HG03521 (cell line): ENCODE results near the gene ROGDI.

Experiments
- ATAC-seq: cut with Tn5 transposase; IDR thresholded peaks from one replicate; pipeline ENCODE4 v1.9.1; 2021; ENCODE audit warnings: mild to moderate bottlenecking, moderate library complexity; ENCODE audit not compliant: unreplicated experiment

ROGDI gene

GRCh38 chr16:4767872-4768548 lies 34.4 kb downstream of the ROGDI start:
- ATAC-seq = no peak

DNA sequence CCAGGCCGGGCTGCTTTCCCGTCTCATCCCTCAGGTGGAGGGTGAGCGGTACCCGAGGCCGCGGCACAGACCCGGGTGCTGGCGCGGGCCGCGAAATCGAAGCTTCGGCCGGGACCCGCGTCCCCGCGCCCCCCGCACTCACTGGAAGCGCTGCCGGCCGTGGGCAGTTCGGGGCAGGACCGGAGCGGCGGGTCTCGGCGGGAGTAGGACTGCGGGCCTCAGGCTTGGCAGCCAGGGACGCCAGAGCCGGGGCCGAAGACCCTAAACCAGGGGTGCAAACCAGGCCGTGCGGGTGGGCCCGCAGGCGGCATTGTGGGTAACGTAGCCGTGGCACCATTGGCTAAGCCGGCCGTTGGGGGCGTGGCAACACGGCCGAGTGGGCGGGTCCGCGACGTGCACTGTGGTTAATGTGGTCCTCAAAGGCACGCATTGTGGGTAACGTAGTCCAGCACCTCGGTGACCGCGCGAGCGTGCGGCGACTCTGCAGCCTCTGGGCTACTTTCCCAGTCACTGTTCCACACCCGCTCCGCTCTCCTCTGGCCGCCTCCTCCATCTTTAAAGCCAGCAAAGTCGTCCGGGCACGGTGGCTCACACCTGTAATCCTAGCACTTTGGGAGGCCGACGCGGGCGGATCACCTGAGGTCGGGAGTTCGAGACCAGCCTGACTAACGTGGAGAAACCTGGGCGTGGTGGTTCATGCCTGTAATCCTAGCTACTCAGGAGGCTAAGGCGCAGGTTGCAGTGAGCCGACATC lies 35.4 kb downstream of the ROGDI start, which contains the start of gene ZNF500:
TSS of gene ZNF500 (minus strand) at position 288 of the 754 bp plus-strand sequence. CDS start 1,184 bp downstream, outside the sequence.
- ATAC-seq = peak; percentile 79

DNA sequence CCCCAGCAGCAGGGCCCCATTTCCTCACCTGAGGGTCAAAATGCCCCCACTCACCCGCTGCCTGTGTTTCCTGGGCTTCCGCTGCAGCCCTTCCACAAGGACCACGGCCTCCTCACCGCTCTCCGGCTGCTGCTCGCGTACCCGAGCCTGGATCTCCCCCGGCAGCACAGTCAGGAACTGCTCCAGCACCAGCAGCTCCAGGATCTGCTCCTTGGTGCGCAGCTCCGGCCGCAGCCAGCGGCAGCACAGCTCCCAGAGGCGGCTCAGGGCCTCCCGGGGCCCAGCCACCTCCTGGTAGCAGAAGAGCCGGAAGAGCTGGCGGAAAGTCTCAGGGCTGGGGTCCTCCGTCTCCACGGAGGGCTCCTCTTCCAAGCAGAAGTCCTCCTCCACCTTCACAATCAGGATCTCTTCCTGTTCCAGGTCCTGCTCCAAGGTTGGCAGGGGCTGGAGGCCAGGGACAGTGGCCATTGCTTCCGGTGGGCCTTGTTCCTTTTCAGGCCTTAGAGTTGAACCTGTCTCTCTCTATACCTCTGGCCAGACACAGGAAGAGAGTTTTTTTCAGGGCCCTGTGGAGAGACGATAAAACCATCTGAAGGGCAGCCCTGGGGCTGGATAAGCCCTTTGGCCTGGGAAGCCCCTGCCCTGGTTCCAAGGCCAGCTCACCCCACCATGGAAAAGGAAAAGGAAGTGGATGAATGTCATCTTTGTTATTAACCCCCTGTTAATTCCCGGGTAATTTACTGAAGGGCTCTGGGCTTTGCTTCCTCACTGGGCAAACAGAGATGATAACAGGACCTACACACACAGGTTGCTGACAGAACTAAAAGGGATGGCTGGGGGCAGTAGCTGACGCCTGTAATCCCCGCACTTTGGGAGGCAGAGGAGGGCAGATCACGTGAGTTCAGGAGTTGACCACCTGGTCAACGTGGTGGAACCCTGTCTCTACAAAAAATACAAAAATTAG lies 36.6 kb downstream of the ROGDI start:
- no peak for ATAC-seq

GRCh38 chr16:4763791-4764190 lies 38.6 kb downstream of the ROGDI start:
- ATAC-seq = no peak

- no peak for ATAC-seq
These were observed 40.2 kb downstream of the ROGDI start for GRCh38 chr16:4762205-4762604.

DNA sequence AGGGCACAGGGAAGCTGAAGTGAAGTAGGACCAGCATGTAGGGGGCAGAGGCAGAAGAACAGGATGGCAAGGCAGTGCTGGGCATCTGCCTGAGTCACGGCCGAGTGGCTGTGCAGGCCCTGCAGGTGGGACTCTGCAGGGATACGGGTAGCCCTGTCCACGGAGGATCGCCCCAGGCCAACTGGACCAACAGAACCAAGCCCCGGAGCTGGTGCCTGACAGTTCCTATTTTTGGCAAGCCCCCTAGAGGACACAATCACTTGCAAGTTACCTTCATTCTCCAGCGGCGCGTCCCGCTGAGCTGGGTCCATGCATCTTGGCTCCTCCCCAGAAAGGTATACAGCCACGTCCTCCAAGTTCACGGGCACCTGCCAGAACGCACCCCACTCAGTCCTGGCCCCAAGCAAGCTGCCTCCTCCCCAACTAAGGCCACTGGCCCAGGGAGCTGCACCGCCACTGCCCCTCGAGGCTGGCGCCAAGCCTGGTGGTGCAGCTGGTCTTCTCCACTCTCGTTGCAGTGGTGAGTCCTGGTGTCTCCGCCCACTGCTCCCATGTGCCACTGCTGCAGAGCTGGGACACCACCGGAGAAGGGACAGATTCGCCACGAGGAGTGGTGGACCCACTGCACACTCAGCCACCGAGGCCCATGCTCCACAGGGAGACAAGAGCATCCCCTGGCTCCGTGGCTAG lies 42.1 kb downstream of the ROGDI start:
- ATAC-seq = no peak

- no peak for ATAC-seq
These were observed 46.7 kb downstream of the ROGDI start for GRCh38 chr16:4755687-4756086.

DNA sequence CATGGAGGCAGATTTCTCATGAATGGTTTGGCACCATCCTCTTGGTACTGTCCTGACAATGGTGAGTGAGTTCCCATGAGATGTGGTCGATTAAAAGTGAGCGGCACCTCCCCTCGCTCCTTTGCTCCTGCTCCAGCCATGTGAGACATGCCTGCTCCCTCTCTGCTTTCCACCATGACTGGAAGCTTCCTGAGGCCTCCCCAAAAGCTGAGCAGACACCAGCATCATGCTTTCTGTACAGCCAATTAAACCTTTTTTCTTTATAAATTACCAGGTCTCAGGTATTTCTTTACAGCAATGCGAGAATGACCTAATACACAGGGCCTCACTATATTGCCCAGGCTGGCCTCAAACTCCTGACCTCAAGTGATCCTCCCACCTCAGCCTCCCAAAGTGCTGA lies 47.6 kb downstream of the ROGDI start:
- no peak for ATAC-seq

DNA sequence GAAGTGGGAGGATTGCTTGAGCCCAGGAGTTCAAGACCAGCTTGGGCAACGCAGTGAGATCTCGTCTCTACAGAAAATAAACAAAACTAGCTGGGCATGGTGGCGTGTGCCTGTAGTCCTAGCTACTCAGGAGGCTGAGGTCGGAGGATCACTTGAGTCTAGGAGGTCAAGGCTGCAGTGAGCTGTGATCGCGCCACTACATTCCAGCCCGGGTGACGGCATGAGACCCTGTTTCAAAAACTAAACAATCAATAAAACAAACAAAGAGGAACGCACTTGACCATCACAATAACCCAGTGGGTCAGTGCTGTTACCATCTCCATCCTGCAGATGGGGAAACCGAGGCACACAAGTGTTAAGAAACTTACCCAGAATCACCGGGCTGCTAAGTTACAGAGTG lies 49.2 kb downstream of the ROGDI start:
- no peak for ATAC-seq

- ATAC-seq = no peak
These were observed 49.9 kb downstream of the ROGDI start for GRCh38 chr16:4752351-4753100.

DNA sequence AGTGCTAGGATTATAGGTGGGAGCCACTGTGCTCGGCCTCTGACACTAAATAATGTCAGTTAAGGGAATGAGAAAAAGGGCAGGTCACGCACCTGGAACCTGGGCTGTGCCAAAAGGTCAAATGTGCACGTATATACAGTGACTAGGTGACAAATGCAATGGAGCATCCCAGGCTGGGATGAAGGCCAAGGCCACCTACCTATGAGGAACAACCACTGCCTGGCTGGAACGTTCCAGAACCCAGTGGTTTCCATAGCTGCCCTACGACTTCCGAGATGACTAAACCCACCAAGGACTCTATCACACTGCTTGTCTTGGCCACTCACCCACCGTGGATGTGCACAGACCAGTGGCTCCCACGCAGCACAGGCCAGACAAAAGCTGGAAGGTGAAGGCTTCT lies 51.5 kb downstream of the ROGDI start:
- no peak for ATAC-seq

DNA sequence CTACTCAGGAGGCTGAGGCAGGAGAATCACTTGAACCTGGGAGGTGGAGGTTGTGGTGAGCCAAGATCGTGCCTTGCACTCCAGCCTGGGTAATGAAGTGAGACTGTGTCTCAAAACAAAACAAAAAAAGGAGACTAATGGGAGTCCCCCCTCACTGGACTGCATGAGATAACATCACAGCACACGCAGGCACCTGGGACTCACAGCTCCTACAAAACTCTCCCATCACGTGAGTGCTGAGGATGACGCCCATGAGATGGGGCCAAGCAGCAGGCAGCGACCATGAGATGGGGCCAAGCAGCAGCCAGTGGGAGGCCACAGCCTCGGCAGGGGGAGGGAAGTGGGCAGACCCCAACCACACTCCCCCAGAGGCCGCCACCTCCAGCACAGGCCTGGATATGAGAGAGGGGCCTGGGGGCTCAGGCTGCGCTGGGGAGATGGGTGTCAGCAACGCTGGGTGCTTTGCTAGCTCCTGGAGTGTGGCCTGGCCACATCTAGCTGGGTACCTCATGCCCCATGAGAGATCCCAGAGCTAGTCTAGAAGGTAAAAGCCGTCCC lies 52.7 kb downstream of the ROGDI start:
- ATAC-seq = no peak

GRCh38 chr16:4748682-4749411 lies 53.6 kb downstream of the ROGDI start:
- no peak for ATAC-seq

DNA sequence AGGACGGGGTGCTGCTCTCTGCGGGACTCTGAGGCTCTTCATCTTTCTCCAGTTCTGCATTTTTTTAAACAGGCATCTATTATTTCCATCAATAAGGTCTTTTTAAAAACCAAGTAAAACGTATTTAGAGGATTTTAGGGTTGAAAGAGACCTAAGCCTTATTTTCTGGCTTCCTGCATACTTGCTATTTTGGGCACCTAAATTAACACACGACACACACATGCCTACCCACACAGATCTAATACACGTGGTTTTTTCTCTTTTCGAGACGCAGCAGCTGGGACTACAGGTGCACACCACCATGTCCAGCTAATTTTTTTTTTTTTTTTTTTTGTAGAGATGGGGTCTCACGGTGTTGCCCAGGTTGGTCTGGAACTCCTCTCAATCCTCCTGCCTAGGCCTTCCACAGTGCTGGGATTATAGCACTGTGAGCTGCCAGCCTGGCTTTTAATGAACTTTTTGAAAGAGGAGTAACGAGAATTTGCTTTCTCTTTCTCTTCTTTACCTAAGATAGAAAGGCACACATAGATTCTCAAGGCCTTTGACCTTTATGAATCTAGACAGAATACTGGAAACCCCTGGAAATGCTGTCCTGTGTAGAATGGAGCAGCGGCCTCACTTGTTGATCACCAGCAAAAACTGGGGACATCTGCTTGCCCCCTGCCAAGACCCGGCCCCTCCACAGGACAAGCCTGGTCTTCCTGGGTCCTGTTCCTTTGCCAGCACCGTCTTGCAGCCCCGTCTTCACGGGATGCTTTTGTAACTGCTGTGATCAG lies 54.3 kb downstream of the ROGDI start:
- no peak for ATAC-seq

DNA sequence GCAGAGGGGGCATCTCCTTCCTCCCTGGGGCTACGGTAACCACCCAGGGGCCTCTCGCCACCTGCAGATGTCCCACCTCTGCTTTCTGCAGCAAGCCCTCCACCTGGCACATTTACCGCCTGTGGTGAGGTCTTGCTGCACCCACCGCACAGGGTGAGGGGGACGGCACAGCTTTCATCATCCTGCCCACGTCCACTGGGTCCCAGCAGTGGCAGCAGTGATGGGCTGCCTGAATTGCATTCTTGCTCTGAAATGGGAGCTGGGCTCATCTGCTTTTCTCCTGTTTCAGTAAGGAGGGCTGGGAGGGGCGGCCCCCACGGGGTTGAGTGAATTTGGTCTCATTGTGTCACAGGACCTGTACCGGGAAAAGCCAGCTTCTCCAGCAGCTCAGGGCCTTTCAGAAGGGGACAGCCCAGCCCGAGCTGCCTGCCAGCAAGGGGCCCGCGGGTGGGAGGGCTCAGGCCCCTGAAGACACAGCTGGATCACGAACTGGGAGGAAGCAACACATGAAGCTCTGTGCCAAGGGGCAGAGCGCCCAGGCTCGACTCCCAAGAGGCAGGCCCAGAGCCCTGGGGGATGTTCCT lies 55.4 kb downstream of the ROGDI start:
- ATAC-seq = no peak
